Vagina (tissue), 2 donors: Measurements from ENCODE around the gene EME1. TPM values are rescaled to one million over a fixed set of nuclear protein-coding genes. Genes with fewer than 3 reads are reported as not detected.
A peak's percentile ranks its signal among the peaks of the same experiment; 100 is the strongest.

Experiments
- DNase-seq, 2 donors: peaks; one replicate each; pipeline ENCODE4 v3.0.0-alpha.2; 2017; ENCODE audit errors: extremely low spot score in 2 of 2
- H3K27ac ChIP-seq: fragments of 200-600 bp; sonication (generic); one replicate; pipeline ENCODE4 v1.5.1; 2019
- H3K27me3 ChIP-seq: fragments of 200-600 bp; sonication (generic); one replicate; pipeline ENCODE4 v1.5.1; 2019
- H3K36me3 ChIP-seq, 2 donors: fragments of 200-600 bp; sonication (generic); one replicate each; pipeline ENCODE4 v1.5.1; 2017 to 2019
- H3K4me1 ChIP-seq: fragments of 200-600 bp; sonication (generic); one replicate; pipeline ENCODE4 v1.5.1; 2019
- H3K4me3 ChIP-seq, 2 donors: fragments of 200-600 bp; sonication (generic); 1 replicate in 1 of 2; 2 replicates in 1 of 2; pipeline ENCODE4 v1.5.1; 2016 to 2019
- H3K9me3 ChIP-seq: fragments of 200-600 bp; sonication (generic); one replicate; pipeline ENCODE4 v1.5.1; 2019
- POLR2A ChIP-seq, 2 donors: fragments of 450-650 bp; IDR thresholded peaks; one replicate each; pipeline ENCODE4 v1.6.1; 2017; ENCODE audit warnings: antibody characterized with exemption in 2 of 2, mild to moderate bottlenecking in 2 of 2, moderate library complexity in 2 of 2
- POLR2AphosphoS5 ChIP-seq, 2 donors: sonication (generic); formaldehyde crosslinking; IDR thresholded peaks; one replicate each; pipeline ENCODE4 v1.9.0; 2017; ENCODE audit warnings: antibody characterized with exemption in 2 of 2, mild to moderate bottlenecking in 2 of 2, low read depth in 1 of 2; ENCODE audit not compliant: insufficient read depth in 1 of 2
- intact Hi-C: fragments of 100-400 bp; cut with DNase I; formaldehyde crosslinking; loops from one replicate; pipeline ENCODE4 v1.15.1; 2023
- total RNA-seq: library from RNA; depleted of rRNA; stranded (reverse); fragments of >200 nt; gene quantifications from one replicate; pipeline ENCODE4 v1.2.3, GENCODE V29; 2016
- TF ChIP-seq, protein P1 (sequence below), 3 experiments: fragments of 450-650 bp in 2 of 3; fragments of 200-600 bp in 1 of 3; sonication (generic) in 1 of 3; IDR thresholded peaks; one replicate each; pipeline ENCODE4 v1.5.1; 2017 to 2019; ENCODE audit warnings: antibody characterized with exemption in 3 of 3, mild to moderate bottlenecking in 2 of 3, moderate library complexity in 2 of 3

Gene EME1
- total RNA-seq, 1 donor from 2014 or later = 2.9 TPM

DNA sequence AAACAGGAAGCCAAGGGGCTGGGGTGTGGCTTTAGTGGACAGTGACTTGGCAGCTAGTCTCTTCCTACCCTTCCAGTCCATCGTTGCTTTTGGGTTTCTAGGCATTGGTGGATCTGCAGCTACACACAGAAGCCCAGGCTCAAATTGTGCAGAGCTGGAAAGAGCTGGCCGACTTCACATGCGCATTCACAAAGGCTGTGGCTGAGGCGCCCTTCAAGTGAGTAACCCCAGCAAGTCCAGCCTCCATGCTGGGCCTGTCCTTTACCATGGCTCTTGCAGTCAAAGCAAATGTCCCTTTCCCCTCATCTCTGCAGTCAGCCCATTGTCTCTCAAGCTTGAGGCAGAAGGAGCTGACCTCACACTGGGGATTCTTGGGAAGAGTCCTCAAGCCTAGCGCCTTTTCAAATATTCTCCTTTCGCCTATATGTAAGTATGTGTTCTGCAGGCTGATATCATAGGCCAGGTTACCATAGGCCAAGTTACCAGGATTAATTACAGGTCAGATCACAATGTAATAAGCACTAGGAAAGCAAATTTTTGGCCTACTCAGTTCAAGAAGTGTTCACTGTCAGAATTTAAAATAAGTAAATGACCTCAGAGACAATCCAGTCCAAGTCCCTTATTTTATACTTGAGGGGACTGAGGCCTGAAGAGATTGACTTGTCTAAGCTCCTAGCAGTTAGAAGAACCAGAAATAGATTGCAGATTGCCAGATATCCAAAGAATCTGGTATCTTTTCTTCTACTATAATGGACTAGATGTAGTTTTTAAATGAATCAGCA lies 6.5 kb downstream of the EME1 start:
- H3K4me3 ChIP-seq = no peak overlapping the region
- H3K4me1 ChIP-seq = no peaks in the 10 kb centered on the region
- no peaks in the 10 kb centered on the region for H3K27me3 ChIP-seq
- H3K27ac ChIP-seq = no peak overlapping the region
- intact Hi-C loops = no loop called here
- peaks cover 4 to 40% of the 10 kb centered on the region in 2 donors for H3K36me3 ChIP-seq
- H3K9me3 ChIP-seq = no peaks in the 10 kb centered on the region
- TF ChIP-seq, protein P1, sequence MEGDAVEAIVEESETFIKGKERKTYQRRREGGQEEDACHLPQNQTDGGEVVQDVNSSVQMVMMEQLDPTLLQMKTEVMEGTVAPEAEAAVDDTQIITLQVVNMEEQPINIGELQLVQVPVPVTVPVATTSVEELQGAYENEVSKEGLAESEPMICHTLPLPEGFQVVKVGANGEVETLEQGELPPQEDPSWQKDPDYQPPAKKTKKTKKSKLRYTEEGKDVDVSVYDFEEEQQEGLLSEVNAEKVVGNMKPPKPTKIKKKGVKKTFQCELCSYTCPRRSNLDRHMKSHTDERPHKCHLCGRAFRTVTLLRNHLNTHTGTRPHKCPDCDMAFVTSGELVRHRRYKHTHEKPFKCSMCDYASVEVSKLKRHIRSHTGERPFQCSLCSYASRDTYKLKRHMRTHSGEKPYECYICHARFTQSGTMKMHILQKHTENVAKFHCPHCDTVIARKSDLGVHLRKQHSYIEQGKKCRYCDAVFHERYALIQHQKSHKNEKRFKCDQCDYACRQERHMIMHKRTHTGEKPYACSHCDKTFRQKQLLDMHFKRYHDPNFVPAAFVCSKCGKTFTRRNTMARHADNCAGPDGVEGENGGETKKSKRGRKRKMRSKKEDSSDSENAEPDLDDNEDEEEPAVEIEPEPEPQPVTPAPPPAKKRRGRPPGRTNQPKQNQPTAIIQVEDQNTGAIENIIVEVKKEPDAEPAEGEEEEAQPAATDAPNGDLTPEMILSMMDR (IDR thresholded peaks at IDR 0.05) = no peak
- TF ChIP-seq POLR2A (IDR thresholded peaks at IDR 0.05) = no peak
- no peak for TF ChIP-seq POLR2AphosphoS5 (IDR thresholded peaks at IDR 0.05; ENCODE audit: insufficient read depth in 1 of 2, low read depth in 1 of 2)
- no peak for DNase-seq

DNA sequence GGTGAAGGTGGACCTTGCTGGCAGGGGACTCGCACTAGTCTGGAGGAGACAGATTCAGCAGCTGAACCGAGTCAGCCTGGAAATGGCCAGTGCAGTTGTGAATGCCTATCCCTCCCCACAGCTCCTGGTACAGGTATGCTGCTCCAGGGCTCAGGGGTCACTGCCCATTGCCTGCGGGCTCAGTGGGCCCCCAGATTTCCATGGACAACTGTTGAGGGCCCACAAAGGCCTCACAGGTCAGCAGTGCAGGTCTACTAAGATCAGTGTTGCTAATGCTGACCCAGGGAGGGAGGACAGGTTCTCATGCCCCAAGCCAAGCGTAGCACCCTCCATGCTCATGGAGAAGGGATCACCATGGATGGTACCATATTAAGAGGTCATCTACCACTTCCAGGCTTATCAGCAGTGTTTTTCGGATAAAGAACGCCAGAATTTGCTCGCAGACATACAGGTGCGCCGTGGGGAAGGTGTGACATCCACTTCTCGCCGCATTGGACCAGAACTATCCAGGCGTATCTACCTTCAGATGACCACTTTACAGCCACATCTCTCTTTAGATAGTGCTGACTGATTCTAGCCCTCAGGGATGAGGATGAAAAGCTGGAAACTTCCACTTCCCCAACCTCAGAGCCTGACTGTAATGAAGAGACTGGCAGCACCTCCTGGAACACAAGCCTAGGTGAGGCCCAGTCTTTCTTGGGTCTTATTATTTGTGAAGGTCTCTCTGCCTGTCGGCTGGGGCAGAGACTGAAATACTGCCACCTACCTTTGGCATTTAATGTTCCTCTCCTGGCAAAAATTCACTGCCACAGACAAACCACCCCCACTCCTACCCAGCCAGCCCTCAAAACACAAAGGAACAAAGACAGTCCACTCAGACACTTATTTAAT lies 7.6 kb downstream of the EME1 start:
- no peak overlapping the region for H3K4me3 ChIP-seq
- H3K4me1 ChIP-seq = no peaks in the 10 kb centered on the region
- no peak for TF ChIP-seq POLR2A (IDR thresholded peaks at IDR 0.05)
- TF ChIP-seq POLR2AphosphoS5 (IDR thresholded peaks at IDR 0.05; ENCODE audit: insufficient read depth in 1 of 2, low read depth in 1 of 2) = no peak
- TF ChIP-seq, protein P1 (IDR thresholded peaks at IDR 0.05) = no peak
- H3K36me3 ChIP-seq = peaks cover 4 to 51% of the 10 kb centered on the region in 2 donors
- peak in 1 of 2 donors; percentile 78 for DNase-seq
- intact Hi-C loops = no loop called here
- H3K9me3 ChIP-seq = no peaks in the 10 kb centered on the region
- no peak overlapping the region for H3K27ac ChIP-seq
- no peaks in the 10 kb centered on the region for H3K27me3 ChIP-seq

DNA sequence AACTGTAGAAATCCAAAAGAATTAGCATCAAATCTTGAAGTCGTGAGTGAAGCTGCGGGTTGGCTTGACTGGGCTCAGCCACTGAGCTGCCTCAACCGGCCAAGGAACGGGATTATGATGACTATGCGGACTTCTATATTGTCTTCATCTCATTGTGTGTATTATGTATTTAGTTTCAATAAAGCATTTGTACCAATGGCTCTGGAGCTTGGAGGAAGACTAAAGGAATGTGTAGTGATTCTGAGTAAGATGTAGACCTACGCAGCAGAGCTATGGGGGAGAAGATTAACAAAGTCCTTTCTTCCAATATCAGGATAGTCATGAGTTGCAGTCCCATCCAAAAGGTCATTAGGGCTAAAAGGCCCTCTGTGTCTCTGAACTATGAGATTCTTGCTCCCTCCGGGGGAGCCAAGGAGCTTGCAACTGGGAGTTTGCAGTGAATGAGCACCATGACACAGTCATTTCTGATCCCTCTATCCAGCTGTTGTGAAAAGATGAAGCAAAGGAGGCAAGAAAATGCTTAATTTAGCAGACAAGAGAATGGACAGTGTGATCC lies 8.3 kb downstream of the EME1 start:
- no peaks in the 10 kb centered on the region for H3K27me3 ChIP-seq
- TF ChIP-seq POLR2A (IDR thresholded peaks at IDR 0.05) (no peak), POLR2AphosphoS5 (IDR thresholded peaks at IDR 0.05; ENCODE audit: insufficient read depth in 1 of 2, low read depth in 1 of 2) (no peak)
- TF ChIP-seq, protein P1 (IDR thresholded peaks at IDR 0.05) = no peak
- intact Hi-C loops = no loop called here
- no peak overlapping the region for H3K27ac ChIP-seq
- no peaks in the 10 kb centered on the region for H3K4me1 ChIP-seq
- no peak overlapping the region for H3K4me3 ChIP-seq
- H3K9me3 ChIP-seq = no peaks in the 10 kb centered on the region
- H3K36me3 ChIP-seq = peaks cover 4 to 58% of the 10 kb centered on the region in 2 donors
- DNase-seq = no peak

DNA sequence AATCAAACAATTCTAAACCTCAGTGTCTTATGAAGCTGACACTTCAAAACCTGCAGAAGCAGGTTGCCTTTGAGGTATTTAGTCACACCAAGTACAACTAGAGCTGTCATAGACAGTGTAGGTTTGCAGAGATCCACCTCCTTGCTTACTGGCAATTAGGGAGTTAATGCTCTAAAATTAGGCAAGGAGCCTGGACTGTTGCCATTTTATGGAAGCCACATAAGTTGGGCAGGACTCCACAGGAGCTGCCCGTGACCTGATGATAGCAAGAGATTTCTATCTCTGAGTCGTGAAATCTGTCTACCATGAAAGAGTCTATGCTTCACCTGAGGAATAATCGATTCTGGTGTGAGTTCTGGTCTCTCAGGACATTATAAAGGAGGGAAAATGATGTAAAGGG lies 8.9 kb downstream of the EME1 start:
- peaks cover 4 to 64% of the 10 kb centered on the region in 2 donors for H3K36me3 ChIP-seq
- H3K27me3 ChIP-seq = no peaks in the 10 kb centered on the region
- DNase-seq = no peak
- no peaks in the 10 kb centered on the region for H3K9me3 ChIP-seq
- H3K27ac ChIP-seq = no peak overlapping the region
- intact Hi-C loops = no loop called here
- TF ChIP-seq POLR2AphosphoS5 (IDR thresholded peaks at IDR 0.05; ENCODE audit: insufficient read depth in 1 of 2, low read depth in 1 of 2) (no peak), POLR2A (IDR thresholded peaks at IDR 0.05) (no peak)
- TF ChIP-seq, protein P1 (IDR thresholded peaks at IDR 0.05) = no peak
- H3K4me3 ChIP-seq = no peak overlapping the region
- no peaks in the 10 kb centered on the region for H3K4me1 ChIP-seq
